K562 (cell line): ENCODE measurements around the gene CDC14A. TPM values are rescaled to one million over a fixed set of nuclear protein-coding genes. Genes with fewer than 3 reads are reported as not detected.

Experiments
- ATAC-seq: fragments of 200-7000 bp; cut with Tn5 transposase; 3 replicates; pipeline ENCODE4 v1.9.1; 2020; ENCODE audit warnings: moderate library complexity
- BruUV-seq: library from RNA; stranded (reverse); fragments of 400-500 nt; replicated peaks from 2 replicates; lab custom pipeline; 2021; lab: Mats Ljungman, UMichigan
- CTCF ChIA-PET: fragments of 300-600 bp; formaldehyde crosslinking; extraction: SDS; loops from one replicate; lab custom pipeline; 2021; ENCODE audit warnings: low intra/inter-chr PET ratio; lab: Yijun Ruan, JAX
- POLR2A ChIA-PET: fragments of 300-600, 350-650 bp; sonication (Branson Sonifier 250); formaldehyde crosslinking; extraction: SDS; loops from one replicate; lab custom pipeline; 2021; ENCODE audit warnings: antibody characterized with exemption, inconsistent platforms; lab: Yijun Ruan, JAX
- DNase-seq, 4 experiments: peaks; one replicate each; pipeline versions ENCODE4 v3.0.0 to v3.0.0-alpha.2; 2011 to 2018; ENCODE audit warnings: low spot score in 3 of 4, mixed read lengths in 3 of 4; ENCODE audit errors: extremely low read depth in 1 of 4
- FAIRE-seq: peaks from 2 replicates; lab custom pipeline; 2011; peaks lifted over from hg19 to GRCh38; lab: Jason Lieb, UNC
- H2AFZ ChIP-seq: 2 replicates; pipeline ENCODE4 v1.6.0; 2011; ENCODE audit warnings: low read depth, low read length, control low read depth, inconsistent platforms
- H3K27ac ChIP-seq: fragments of 200-600 bp; 3 replicates; pipeline ENCODE4 v1.8.0; 2011; ENCODE audit warnings: low read depth, mild to moderate bottlenecking, control low read depth, inconsistent platforms, low read length, moderate library complexity, mixed read lengths; ENCODE audit errors: extremely low read depth
- H3K27me3 ChIP-seq, 2 experiments: fragments of 300-600 bp in 1 of 2; 2 replicates in 1 of 2; 3 replicates in 1 of 2; pipeline versions ENCODE4 v1.6.0 to v1.8.0; 2011; ENCODE audit warnings: inconsistent platforms in 2 of 2, low read length in 2 of 2, mild to moderate bottlenecking in 1 of 2, mixed read lengths in 1 of 2, moderate library complexity in 1 of 2; ENCODE audit not compliant: control insufficient read depth in 2 of 2, insufficient read depth in 2 of 2
- H3K36me3 ChIP-seq: fragments of 300-600 bp; 3 replicates; pipeline ENCODE4 v1.8.0; 2011; ENCODE audit warnings: mild to moderate bottlenecking, low read length, inconsistent platforms; ENCODE audit not compliant: control insufficient read depth, insufficient read depth
- H3K4me1 ChIP-seq, 2 experiments: fragments of 200-600 bp in 1 of 2; replicated peaks in 1 of 2; 2 replicates in 1 of 2; 3 replicates in 1 of 2; pipeline versions ENCODE4 v1.5.1 to v1.8.0; 2011; ENCODE audit warnings: inconsistent platforms in 2 of 2, low read length in 2 of 2, mild to moderate bottlenecking in 1 of 2, mixed read lengths in 1 of 2, moderate library complexity in 1 of 2; ENCODE audit not compliant: control insufficient read depth in 2 of 2, insufficient read depth in 2 of 2
- H3K4me2 ChIP-seq: 2 replicates; pipeline ENCODE4 v1.6.1; 2011; ENCODE audit warnings: low read length, control low read depth, inconsistent platforms, mixed read lengths; ENCODE audit not compliant: insufficient read depth
- H3K4me3 ChIP-seq: fragments of 200-600 bp; sonication (generic), shearing (Covaris generic); 2 replicates; pipeline ENCODE4 v1.5.1; 2016; ENCODE audit warnings: control low read depth, inconsistent platforms
- H3K79me2 ChIP-seq: fragments of 200-600 bp; 3 replicates; pipeline ENCODE4 v1.8.0; 2011; ENCODE audit warnings: low read length, inconsistent platforms; ENCODE audit not compliant: control insufficient read depth, insufficient read depth
- H3K9ac ChIP-seq, 2 experiments: 2 replicates each; pipeline versions ENCODE4 v1.6.0 to v1.6.1; 2011; ENCODE audit warnings: low read depth in 2 of 2, low read length in 2 of 2, control low read depth in 1 of 2, inconsistent platforms in 1 of 2, mild to moderate bottlenecking in 1 of 2, mixed read lengths in 1 of 2; ENCODE audit not compliant: insufficient read depth in 1 of 2
- H3K9me1 ChIP-seq: one replicate; pipeline ENCODE4 v1.6.0; 2011; ENCODE audit warnings: inconsistent platforms, mild to moderate bottlenecking, low read length, moderate library complexity; ENCODE audit not compliant: control insufficient read depth, insufficient read depth
- H3K9me3 ChIP-seq: replicated peaks from 2 replicates; pipeline ENCODE4 v1.5.1; 2011; ENCODE audit warnings: low read depth, low read length, inconsistent platforms; ENCODE audit not compliant: control insufficient read depth, insufficient read depth
- H4K20me1 ChIP-seq: replicated peaks from 2 replicates; pipeline ENCODE4 v1.6.1; 2011; ENCODE audit warnings: low read length, inconsistent platforms, mixed read lengths; ENCODE audit not compliant: control insufficient read depth, insufficient read depth
- CTCF ChIP-seq, 3 experiments: IDR thresholded peaks in 2 of 3; conservative IDR thresholded peaks in 1 of 3; 2 replicates each; pipeline ENCODE4 v1.5.1; 2011 to 2012; ENCODE audit warnings: low read length in 3 of 3, mild to moderate bottlenecking in 3 of 3, control low read depth in 2 of 3, improper control_type of control experiment in 1 of 3, inconsistent platforms in 1 of 3, low read depth in 1 of 3, mixed read lengths in 1 of 3, moderate library complexity in 1 of 3; ENCODE audit not compliant: insufficient read depth in 2 of 3
- HDAC8 ChIP-seq: fragments of 450-650 bp; IDR thresholded peaks from 2 replicates; pipeline ENCODE4 v1.6.1; 2016; ENCODE audit warnings: mild to moderate bottlenecking, missing genetic modification characterization, moderate library complexity, missing compliant biosample characterization
- RFX1 ChIP-seq: fragments of 450-650 bp; IDR thresholded peaks from 2 replicates; pipeline ENCODE4 v1.6.1; 2016; ENCODE audit warnings: mild to moderate bottlenecking, moderate library complexity
- THAP7 ChIP-seq: fragments of 250-450 bp; sonication (Bioruptor Pico); IDR thresholded peaks from 2 replicates; pipeline ENCODE4 v1.5.0; 2021
- THRA ChIP-seq: fragments of 450-650 bp; IDR thresholded peaks from 2 replicates; pipeline ENCODE4 v1.6.1; 2017; ENCODE audit warnings: mild to moderate bottlenecking, moderate library complexity
- ZBTB2 ChIP-seq: fragments of 450-650 bp; IDR thresholded peaks from 2 replicates; pipeline ENCODE4 v1.6.1; 2016; ENCODE audit warnings: antibody characterized with exemption
- ZNF23 ChIP-seq: fragments of 250-450 bp; sonication (Bioruptor Pico); IDR thresholded peaks from 2 replicates; pipeline ENCODE4 v1.4.0; 2020; ENCODE audit warnings: mild to moderate bottlenecking
- whole genome bisulfite sequencing: fragments of 100-300 bp; shearing (Covaris generic); methylation state at CpG from one replicate; pipeline ENCODE4 v1.1.6; 2016; ENCODE audit warnings: low coverage, mixed read lengths; ENCODE audit not compliant: insufficient coverage; ENCODE audit errors: missing lambda C conversion rate; 5-methylcytosine and 5-hydroxymethylcytosine counted together
- in situ Hi-C: fragments of 300-500 bp; cut with MboI; formaldehyde crosslinking; loops from 4 replicates; pipeline ENCODE4 v1.15.0; 2018; ENCODE audit warnings: inconsistent platforms, mixed read lengths
- intact Hi-C: fragments of 100-400 bp; cut with micrococcal nuclease; formaldehyde crosslinking; loops from 2 replicates; pipeline ENCODE4 v1.14.2; 2022
- polyA plus RNA-seq, 8 experiments: library from polyadenylated mRNA; depleted of rRNA in 4 of 8; stranded (reverse) in 5 of 8; unstranded in 3 of 8; fragments of >200 nt; fragmentation: Nextera tagmentation in 2 of 8; fragmentation: Illumina TruSeq in 1 of 8; extraction: Ambion mirVana in 2 of 8; extraction: Trizol in 1 of 8; gene quantifications; 2 replicates each; pipeline versions ENCODE4 v1.2.1 to v1.2.3, GENCODE V29; 2011 to 2014; ENCODE audit warnings: inconsistent platforms in 1 of 8, missing spikeins in 1 of 8
- total RNA-seq, 7 experiments: library from RNA; depleted of rRNA in 6 of 7; stranded (reverse); fragments of >200 nt in 6 of 7; fragmentation: Illumina TruSeq in 2 of 7; extraction: Trizol in 2 of 7; gene quantifications; 2 replicates each; pipeline versions ENCODE4 v1.2.1 to v1.2.3, GENCODE V29; 2011 to 2021; ENCODE audit warnings: low replicate concordance in 1 of 7

CDC14A gene
- total and polyA plus RNA-seq, 9 of the 15 experiments (the other 6 are each of a cell fraction or from before 2014, with no cell fraction given): 17.0 to 74.3 (median 33.4) TPM

GRCh38 chr1:100380635-100381034 is 28.3 kb downstream of the CDC14A start:
- in situ Hi-C loops (no loop called here), intact Hi-C loops (no loop called here)
- Histone ChIP-seq H2AFZ (no peak overlapping the region), H3K4me3 (no peak overlapping the region), H3K9ac (no peak overlapping the region), H4K20me1 (no peaks in the 10 kb centered on the region; the same call in none of the 2 replicates), H3K27ac (no peak overlapping the region), H3K27me3 (no peaks in the 10 kb centered on the region), H3K4me2 (no peak overlapping the region), H3K79me2 (peaks cover 89% of the 10 kb centered on the region), H3K9me1 (no peaks in the 10 kb centered on the region), H3K4me1 (peaks cover under 1 to 3% of the 10 kb centered on the region in 2 experiments; a peak in 2 of 5 replicates), H3K36me3 (peaks cover 81% of the 10 kb centered on the region), H3K9me3 (no peaks in the 10 kb centered on the region)
- no peak for FAIRE-seq
- CTCF ChIA-PET: no interaction called here
- no TSS peak for BruUV-seq
- no peak for DNase-seq
- POLR2A ChIA-PET: interaction anchor here (2.2 to 2.6 kb wide), 2 partner anchors 14 to 18 kb away, joined by 6 to 12 read pairs; no protein-coding TSS in a partner anchor
- 38% methylated on average over 1 of the region's 1 CpG for WGBS
- ATAC-seq: 0 out of 3 replicates have a peak, but pooled peaks have one; percentile 9
- TF ChIP-seq HDAC8 (tag) (no peak), THRA (no peak), ZBTB2 (no peak), RFX1 (no peak), CTCF (IDR thresholded peaks at IDR 0.05 in 2 of 3, conservative IDR thresholded peaks at IDR 0.05 in 1 of 3; ENCODE audit: insufficient read depth in 2 of 3, low read depth in 1 of 3, low read length in 3 of 3) (no peak), THAP7 (no peak), ZNF23 (CRISPR knock-in tag) (no peak)
